Nephron progenitor cell (in vitro differentiated cells): Measurements from ENCODE around the gene DNASE2B.

Source experiments
- DNase-seq: peaks from one replicate; pipeline ENCODE4 v3.0.0; 2021
- H3K27ac Mint-ChIP-seq: 2 replicates; pipeline ENCODE4 v1.8.0; 2021; ENCODE audit warnings: mild to moderate bottlenecking, moderate library complexity, mixed read lengths
- H3K27me3 Mint-ChIP-seq: 2 replicates; pipeline ENCODE4 v1.8.0; 2021; ENCODE audit warnings: mild to moderate bottlenecking, low read depth, mixed read lengths; ENCODE audit not compliant: poor library complexity
- H3K36me3 Mint-ChIP-seq: 2 replicates; pipeline ENCODE4 v1.8.0; 2021; ENCODE audit warnings: low read depth, mixed read lengths
- H3K4me1 Mint-ChIP-seq: 2 replicates; pipeline ENCODE4 v1.8.0; 2021; ENCODE audit warnings: mixed read lengths
- H3K4me3 Mint-ChIP-seq: 2 replicates; pipeline ENCODE4 v1.8.0; 2021; ENCODE audit warnings: mild to moderate bottlenecking, moderate library complexity, mixed read lengths
- H3K9me3 Mint-ChIP-seq: 2 replicates; pipeline ENCODE4 v1.8.0; 2021; ENCODE audit warnings: mild to moderate bottlenecking, moderate library complexity, mixed read lengths
- TF ChIP-seq, protein P1 (sequence below): fragments of 200-600 bp; sonication (generic); IDR thresholded peaks from 2 replicates; pipeline ENCODE4 v1.5.0; 2021; ENCODE audit warnings: antibody characterized with exemption

Gene DNASE2B

DNA sequence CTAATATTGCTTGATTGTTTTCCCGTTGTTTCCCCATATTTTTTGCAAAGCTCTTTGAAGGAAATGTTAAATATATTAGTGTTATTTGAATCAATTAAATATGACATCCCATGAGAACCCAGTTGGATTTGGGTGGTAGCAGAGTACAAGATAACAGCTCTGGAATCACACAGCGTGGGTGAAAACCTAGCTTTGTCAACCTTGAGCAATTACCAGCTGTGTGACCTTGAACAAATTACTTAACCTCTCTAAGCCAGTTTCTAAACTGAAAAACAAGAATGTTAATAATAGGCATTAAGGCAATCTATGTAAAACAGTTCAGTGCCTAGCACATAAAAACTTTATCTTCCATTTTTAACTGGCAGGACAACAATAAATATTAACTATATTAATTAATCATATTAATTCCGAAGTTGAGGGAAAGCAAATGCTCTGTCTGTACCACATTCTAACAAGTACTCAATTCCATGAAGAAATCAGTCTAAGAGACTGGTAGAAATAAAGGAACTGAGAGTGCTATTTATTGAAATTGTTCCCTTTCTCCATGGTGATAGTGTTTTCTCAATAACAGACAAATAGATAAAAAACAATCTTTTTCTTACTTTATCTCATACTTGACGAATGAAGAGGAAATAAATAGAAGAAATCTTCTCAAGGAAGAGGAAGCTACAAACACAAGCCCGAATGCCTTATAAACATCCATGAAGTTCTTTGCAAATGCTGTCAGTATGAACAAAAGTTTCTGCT is 27.0 kb downstream of the DNASE2B start:
- H3K27me3 Mint-ChIP-seq, result peaks cover 4% of the 10 kb centered on the region
- H3K4me3 Mint-ChIP-seq, result no peak overlapping the region
- no peak overlapping the region for H3K27ac Mint-ChIP-seq
- H3K36me3 Mint-ChIP-seq, result peaks cover 12% of the 10 kb centered on the region
- peaks cover 14% of the 10 kb centered on the region for H3K4me1 Mint-ChIP-seq
- DNase-seq, result no peak
- peaks cover 12% of the 10 kb centered on the region for H3K9me3 Mint-ChIP-seq
- TF ChIP-seq, protein P1, sequence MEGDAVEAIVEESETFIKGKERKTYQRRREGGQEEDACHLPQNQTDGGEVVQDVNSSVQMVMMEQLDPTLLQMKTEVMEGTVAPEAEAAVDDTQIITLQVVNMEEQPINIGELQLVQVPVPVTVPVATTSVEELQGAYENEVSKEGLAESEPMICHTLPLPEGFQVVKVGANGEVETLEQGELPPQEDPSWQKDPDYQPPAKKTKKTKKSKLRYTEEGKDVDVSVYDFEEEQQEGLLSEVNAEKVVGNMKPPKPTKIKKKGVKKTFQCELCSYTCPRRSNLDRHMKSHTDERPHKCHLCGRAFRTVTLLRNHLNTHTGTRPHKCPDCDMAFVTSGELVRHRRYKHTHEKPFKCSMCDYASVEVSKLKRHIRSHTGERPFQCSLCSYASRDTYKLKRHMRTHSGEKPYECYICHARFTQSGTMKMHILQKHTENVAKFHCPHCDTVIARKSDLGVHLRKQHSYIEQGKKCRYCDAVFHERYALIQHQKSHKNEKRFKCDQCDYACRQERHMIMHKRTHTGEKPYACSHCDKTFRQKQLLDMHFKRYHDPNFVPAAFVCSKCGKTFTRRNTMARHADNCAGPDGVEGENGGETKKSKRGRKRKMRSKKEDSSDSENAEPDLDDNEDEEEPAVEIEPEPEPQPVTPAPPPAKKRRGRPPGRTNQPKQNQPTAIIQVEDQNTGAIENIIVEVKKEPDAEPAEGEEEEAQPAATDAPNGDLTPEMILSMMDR, result no peak

DNA sequence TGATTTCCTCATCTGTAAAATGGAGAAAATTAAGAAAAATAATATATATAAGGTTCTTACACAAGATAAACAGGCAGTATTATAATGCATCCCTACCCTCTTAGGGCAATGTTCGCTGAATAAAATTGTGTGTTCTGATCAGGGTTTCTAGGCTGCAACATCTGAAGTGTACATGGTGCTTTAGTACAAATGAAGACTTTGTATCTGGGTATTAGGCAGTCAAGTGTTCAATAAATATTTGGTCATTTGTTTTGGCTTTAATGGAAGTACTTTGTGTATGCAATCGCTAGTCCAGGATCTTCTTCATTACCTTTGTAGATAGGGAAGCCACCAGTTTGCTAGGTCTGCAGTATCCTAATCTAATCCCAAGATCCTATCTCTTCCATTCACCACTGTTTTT is 28.1 kb downstream of the DNASE2B start:
- peaks cover 4% of the 10 kb centered on the region for H3K27me3 Mint-ChIP-seq
- no peak for DNase-seq
- H3K36me3 Mint-ChIP-seq, result peaks cover 16% of the 10 kb centered on the region
- no peak overlapping the region for H3K27ac Mint-ChIP-seq
- peaks cover 19% of the 10 kb centered on the region for H3K9me3 Mint-ChIP-seq
- TF ChIP-seq, protein P1, result no peak
- H3K4me1 Mint-ChIP-seq, result peaks cover 14% of the 10 kb centered on the region
- no peak overlapping the region for H3K4me3 Mint-ChIP-seq

DNA sequence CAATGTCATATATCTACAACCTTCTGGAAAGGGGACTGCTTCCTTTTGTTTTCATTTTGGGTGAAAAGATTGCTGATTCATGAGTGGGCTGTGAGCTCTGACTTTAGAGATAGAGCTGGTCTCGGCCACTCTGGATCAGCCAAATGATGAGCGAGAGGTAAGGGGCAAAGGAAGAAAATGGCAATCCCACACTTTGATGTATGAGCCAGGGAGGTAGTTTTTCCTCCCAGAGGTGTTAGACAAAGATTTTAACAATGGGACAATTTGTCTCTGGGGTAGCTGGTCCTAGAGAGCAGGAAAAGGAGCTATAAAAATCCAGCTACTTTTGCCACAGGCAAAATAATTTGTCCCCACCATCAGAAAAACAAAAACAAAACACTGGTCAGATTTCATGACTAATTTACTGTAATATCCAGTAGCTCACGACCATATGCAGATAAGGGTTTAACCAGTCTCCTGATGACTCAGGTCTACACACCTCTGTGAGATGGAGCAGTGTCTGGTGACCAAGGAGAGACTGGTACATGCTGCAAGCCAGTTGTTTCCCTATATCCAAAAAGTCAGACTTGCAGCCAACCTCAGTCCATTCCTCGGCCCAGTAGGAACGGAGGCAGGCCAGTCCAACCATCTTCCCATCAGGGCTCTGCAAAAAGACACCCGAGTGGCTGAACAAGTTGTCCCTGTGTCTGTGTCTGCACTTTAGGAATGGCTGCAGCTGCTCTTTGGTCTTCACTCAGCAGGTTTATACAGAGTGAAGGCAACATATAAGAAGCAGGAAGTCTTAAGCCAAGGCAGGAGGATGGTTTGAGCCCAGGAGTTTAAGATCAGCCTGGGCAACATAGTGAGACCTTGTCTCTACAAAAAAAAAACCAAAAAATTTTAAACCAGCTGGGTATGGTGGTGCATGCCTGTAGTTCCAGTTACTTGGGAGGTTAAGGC is 29.2 kb downstream of the DNASE2B start:
- H3K27me3 Mint-ChIP-seq, result peaks cover 4% of the 10 kb centered on the region
- TF ChIP-seq, protein P1, result no peak
- H3K27ac Mint-ChIP-seq, result no peak overlapping the region
- DNase-seq, result no peak
- H3K4me3 Mint-ChIP-seq, result no peak overlapping the region
- H3K4me1 Mint-ChIP-seq, result peaks cover 14% of the 10 kb centered on the region
- H3K36me3 Mint-ChIP-seq, result peaks cover 16% of the 10 kb centered on the region
- peaks cover 19% of the 10 kb centered on the region for H3K9me3 Mint-ChIP-seq

DNA sequence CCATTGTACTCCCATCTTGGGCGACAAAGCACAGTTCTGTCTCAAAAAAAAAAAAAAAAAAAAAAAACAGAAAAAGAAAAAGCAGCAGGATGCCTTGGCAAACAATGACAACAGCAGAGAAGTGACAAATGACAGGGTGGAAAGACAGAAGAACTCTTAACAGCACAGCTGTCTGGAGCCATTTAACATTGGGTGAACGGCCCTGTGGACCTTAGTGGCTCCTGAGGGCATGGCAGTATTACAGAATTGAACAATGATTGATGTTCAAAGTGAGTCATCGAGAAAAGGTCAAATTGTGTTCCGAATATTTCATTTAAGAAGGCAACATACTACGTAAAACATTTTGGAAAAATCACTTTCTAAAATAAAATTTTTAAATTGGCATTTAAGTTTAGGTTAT is 30.0 kb downstream of the DNASE2B start:
- peaks cover 16% of the 10 kb centered on the region for H3K36me3 Mint-ChIP-seq
- DNase-seq, result no peak
- peaks cover 4% of the 10 kb centered on the region for H3K27me3 Mint-ChIP-seq
- peaks cover 19% of the 10 kb centered on the region for H3K9me3 Mint-ChIP-seq
- peaks cover 16% of the 10 kb centered on the region for H3K4me1 Mint-ChIP-seq
- TF ChIP-seq, protein P1, result no peak
- no peak overlapping the region for H3K27ac Mint-ChIP-seq
- H3K4me3 Mint-ChIP-seq, result no peak overlapping the region

DNA sequence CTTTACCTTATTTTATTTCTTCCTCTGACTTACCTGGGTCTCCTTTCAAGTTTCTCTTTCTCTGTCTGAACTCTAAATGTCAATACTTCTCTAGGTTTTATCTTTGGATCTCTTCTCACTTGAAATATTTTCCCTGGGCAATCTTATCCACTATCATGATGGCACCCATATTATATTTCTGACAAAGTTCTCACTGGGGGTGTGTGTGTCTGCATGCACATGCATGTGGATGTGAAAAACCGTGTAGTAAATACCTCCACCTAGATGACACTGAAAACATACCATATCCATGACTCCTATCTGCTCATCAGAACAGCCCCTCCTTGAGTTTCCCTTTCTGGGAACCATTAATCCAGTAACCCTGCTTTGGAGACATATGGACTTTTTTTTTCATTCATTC is 30.9 kb downstream of the DNASE2B start:
- Mint-ChIP-seq H3K4me3 (no peak overlapping the region), H3K27me3 (peaks cover 4% of the 10 kb centered on the region), H3K9me3 (peaks cover 19% of the 10 kb centered on the region), H3K4me1 (peaks cover 23% of the 10 kb centered on the region), H3K36me3 (peaks cover 16% of the 10 kb centered on the region), H3K27ac (peak overlapping the region; percentile 41)
- no peak for DNase-seq
- TF ChIP-seq, protein P1, result no peak
